SU-DHL-6 (cell line): Measurements from ENCODE around the gene TMEM232.

ENCODE experiments used
- H2AFZ ChIP-seq: fragments of 200-600 bp; sonication (generic); 2 replicates; pipeline ENCODE4 v1.6.1; 2014; ENCODE audit warnings: low read depth, mild to moderate bottlenecking, moderate library complexity, mixed read lengths, antibody characterized with exemption, low read length; ENCODE audit not compliant: severe bottlenecking
- H3F3A ChIP-seq: fragments of 200-600 bp; shearing (Covaris generic); 2 replicates; pipeline ENCODE4 v1.6.0; 2016; ENCODE audit warnings: antibody characterized with exemption, mild to moderate bottlenecking; ENCODE audit not compliant: insufficient read depth
- H3K27ac ChIP-seq: fragments of 200-600 bp; sonication (generic); 2 replicates; pipeline ENCODE4 v1.5.1; 2016; ENCODE audit warnings: low read depth, mild to moderate bottlenecking, low read length, moderate library complexity, mixed read lengths
- H3K27me3 ChIP-seq: fragments of 200-600 bp; sonication (generic), shearing (Covaris generic); 2 replicates; pipeline ENCODE4 v1.6.0; 2014; ENCODE audit warnings: mild to moderate bottlenecking, low read length
- H3K36me3 ChIP-seq: fragments of 200-600 bp; sonication (generic); 2 replicates; pipeline ENCODE4 v1.6.1; 2014; ENCODE audit warnings: mild to moderate bottlenecking, low read length, mixed read lengths
- H3K4me2 ChIP-seq: fragments of 300-600, 200-600 bp; shearing (Covaris generic), sonication (generic); 2 replicates; pipeline ENCODE4 v1.6.0; 2014; ENCODE audit warnings: low read length, low read depth, mild to moderate bottlenecking; ENCODE audit not compliant: poor library complexity, severe bottlenecking
- H3K4me3 ChIP-seq: fragments of 200-600 bp; sonication (generic); 2 replicates; pipeline ENCODE4 v1.5.1; 2014; ENCODE audit warnings: antibody characterized with exemption, low read length, mild to moderate bottlenecking, mixed read lengths; ENCODE audit not compliant: insufficient read depth, poor library complexity, severe bottlenecking
- H3K79me2 ChIP-seq: fragments of 200-600 bp; sonication (generic); 2 replicates; pipeline ENCODE4 v1.6.1; 2014; ENCODE audit warnings: mild to moderate bottlenecking, low read length, moderate library complexity; ENCODE audit not compliant: insufficient read depth
- H3K9ac ChIP-seq: fragments of 200-600 bp; sonication (generic); 2 replicates; pipeline ENCODE4 v1.7.0; 2014; ENCODE audit warnings: mild to moderate bottlenecking, low read length
- H3K9me2 ChIP-seq: fragments of 200-600 bp; sonication (generic); replicated peaks from 2 replicates; pipeline ENCODE4 v1.6.1; 2014; ENCODE audit warnings: low read length; ENCODE audit not compliant: insufficient read depth
- H3K9me3 ChIP-seq: fragments of 200-600 bp; sonication (generic); 2 replicates; pipeline ENCODE4 v1.6.1; 2014; ENCODE audit warnings: low read length, mixed read lengths; ENCODE audit not compliant: insufficient read depth
- H4K20me1 ChIP-seq: fragments of 200-600 bp; sonication (generic); 2 replicates; pipeline ENCODE4 v1.6.1; 2014; ENCODE audit warnings: low read depth, mild to moderate bottlenecking, antibody characterized with exemption, low read length, moderate library complexity, mixed read lengths
- EZH2phosphoT487 ChIP-seq: fragments of 200-600 bp; sonication (generic), shearing (Covaris generic); conservative IDR thresholded peaks from 2 replicates; pipeline ENCODE4 v1.6.1; 2018; ENCODE audit warnings: mild to moderate bottlenecking, antibody characterized with exemption, low read length, moderate library complexity, mixed read lengths
- TF ChIP-seq, protein P1 (sequence below): fragments of 200-600 bp; sonication (generic); IDR thresholded peaks from one replicate; pipeline ENCODE4 v1.5.1; 2017; ENCODE audit warnings: antibody characterized with exemption, mild to moderate bottlenecking, low read length, moderate library complexity; ENCODE audit not compliant: insufficient read depth, poor library complexity, severe bottlenecking

Gene TMEM232

DNA sequence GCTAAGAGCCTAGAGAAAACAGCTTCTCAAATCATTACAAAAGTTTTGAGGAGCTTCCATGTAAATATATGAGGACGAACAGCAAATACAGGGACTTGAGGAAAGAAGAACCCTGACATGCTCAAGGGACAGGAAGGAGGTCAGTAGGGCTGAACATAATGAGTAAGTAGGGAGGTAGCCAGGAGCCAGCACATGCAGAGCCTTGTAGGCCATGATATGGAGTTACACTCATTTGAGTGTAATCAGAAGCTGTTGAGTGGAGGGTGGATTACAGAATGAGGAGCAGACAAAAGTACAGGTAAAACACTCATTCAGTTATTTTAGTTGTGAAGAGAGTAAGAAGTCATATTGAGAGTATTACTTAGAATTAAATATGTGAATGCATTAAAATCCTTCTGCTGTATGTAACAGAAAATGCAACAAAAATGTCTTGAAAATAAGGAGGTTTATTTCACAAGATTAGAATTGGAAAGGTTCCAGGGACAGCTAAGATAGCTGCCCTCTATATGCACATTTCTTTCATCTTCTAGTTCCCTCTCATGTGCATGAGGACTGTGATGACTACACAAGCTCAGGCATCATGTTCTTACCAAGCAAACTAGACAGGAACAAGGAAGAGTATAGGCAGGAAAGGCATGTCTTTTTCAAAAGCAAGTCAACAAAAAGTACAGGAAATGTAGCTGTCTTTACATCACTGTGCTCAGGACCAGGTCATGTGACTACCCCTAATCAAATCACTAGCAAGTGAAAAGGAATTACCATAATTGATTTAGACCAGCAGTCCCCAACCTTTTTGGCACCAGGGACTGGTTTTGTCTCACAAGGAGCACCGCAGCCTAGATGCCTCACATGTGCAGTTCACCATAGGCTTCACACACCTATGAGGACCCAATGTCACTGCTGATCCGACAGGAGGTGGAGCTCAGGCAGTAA, 87.2 kb downstream of the TMEM232 start:
- Histone ChIP-seq H3K4me3 (no peak overlapping the region), H3K79me2 (no peaks in the 10 kb centered on the region), H3F3A (no peaks in the 10 kb centered on the region), H3K9ac (no peak overlapping the region), H3K9me2 (no peaks in the 10 kb centered on the region), H3K9me3 (no peaks in the 10 kb centered on the region), H3K4me2 (no peak overlapping the region), H3K27ac (no peak overlapping the region), H3K27me3 (no peaks in the 10 kb centered on the region), H3K36me3 (no peaks in the 10 kb centered on the region), H4K20me1 (no peaks in the 10 kb centered on the region), H2AFZ (no peak overlapping the region)
- TF ChIP-seq, protein P1, sequence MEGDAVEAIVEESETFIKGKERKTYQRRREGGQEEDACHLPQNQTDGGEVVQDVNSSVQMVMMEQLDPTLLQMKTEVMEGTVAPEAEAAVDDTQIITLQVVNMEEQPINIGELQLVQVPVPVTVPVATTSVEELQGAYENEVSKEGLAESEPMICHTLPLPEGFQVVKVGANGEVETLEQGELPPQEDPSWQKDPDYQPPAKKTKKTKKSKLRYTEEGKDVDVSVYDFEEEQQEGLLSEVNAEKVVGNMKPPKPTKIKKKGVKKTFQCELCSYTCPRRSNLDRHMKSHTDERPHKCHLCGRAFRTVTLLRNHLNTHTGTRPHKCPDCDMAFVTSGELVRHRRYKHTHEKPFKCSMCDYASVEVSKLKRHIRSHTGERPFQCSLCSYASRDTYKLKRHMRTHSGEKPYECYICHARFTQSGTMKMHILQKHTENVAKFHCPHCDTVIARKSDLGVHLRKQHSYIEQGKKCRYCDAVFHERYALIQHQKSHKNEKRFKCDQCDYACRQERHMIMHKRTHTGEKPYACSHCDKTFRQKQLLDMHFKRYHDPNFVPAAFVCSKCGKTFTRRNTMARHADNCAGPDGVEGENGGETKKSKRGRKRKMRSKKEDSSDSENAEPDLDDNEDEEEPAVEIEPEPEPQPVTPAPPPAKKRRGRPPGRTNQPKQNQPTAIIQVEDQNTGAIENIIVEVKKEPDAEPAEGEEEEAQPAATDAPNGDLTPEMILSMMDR: no peak
- TF ChIP-seq EZH2phosphoT487: no peak

DNA sequence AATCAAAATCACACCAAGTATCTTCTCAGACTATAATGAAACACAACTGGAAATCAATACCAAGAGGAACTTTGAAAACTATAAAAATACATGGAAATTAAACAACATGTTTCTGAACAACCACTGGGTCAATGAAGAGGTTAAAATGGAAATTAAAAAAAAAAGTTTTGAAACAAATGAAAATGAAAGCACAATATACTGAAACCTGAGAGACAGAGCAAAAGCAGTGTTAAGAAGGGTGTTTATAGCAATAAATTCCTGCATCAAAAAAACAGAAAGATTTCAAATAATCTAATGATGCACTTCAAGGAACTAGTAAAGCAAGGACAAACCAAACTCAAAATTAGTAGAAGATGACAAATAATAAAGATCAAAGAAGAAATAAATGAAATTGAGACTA, 92.0 kb downstream of the TMEM232 start:
- H3K9me2 ChIP-seq: no peaks in the 10 kb centered on the region
- H3K4me2 ChIP-seq: no peak overlapping the region
- H3K4me3 ChIP-seq: no peak overlapping the region
- no peaks in the 10 kb centered on the region for H3K79me2 ChIP-seq
- no peaks in the 10 kb centered on the region for H3K36me3 ChIP-seq
- no peak overlapping the region for H3K9ac ChIP-seq
- H3F3A ChIP-seq: no peaks in the 10 kb centered on the region
- TF ChIP-seq, protein P1: no peak
- TF ChIP-seq EZH2phosphoT487: no peak
- no peaks in the 10 kb centered on the region for H3K27me3 ChIP-seq
- no peak overlapping the region for H3K27ac ChIP-seq
- no peaks in the 10 kb centered on the region for H3K9me3 ChIP-seq
- H4K20me1 ChIP-seq: no peaks in the 10 kb centered on the region
- no peak overlapping the region for H2AFZ ChIP-seq

DNA sequence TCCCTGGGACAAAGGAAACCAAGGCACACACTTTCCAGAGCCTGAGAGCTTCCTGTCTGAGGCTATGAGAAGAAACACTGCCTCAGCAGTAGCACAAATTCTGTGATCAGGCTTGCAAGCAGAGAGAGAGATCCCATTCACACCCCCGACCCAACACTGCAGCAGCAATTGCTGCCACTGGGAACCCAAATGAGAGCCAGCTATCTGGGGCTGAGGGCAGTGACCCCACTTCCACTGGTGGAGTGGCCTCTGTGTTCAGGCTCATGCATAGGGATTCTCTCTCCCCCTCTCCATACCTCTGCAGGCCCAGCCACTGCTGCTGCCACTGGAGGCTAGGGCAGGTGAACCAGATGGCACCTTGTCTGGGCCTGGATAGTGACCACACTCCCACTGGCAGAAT, 95.2 kb downstream of the TMEM232 start:
- H3K9me2 ChIP-seq: no peaks in the 10 kb centered on the region
- H2AFZ ChIP-seq: no peak overlapping the region
- H3K27me3 ChIP-seq: no peaks in the 10 kb centered on the region
- H3K36me3 ChIP-seq: no peaks in the 10 kb centered on the region
- no peak overlapping the region for H3K9ac ChIP-seq
- no peak overlapping the region for H3K4me3 ChIP-seq
- H3K79me2 ChIP-seq: no peaks in the 10 kb centered on the region
- no peaks in the 10 kb centered on the region for H3F3A ChIP-seq
- H3K9me3 ChIP-seq: no peaks in the 10 kb centered on the region
- no peaks in the 10 kb centered on the region for H4K20me1 ChIP-seq
- no peak for TF ChIP-seq EZH2phosphoT487
- H3K27ac ChIP-seq: no peak overlapping the region
- no peak overlapping the region for H3K4me2 ChIP-seq

DNA sequence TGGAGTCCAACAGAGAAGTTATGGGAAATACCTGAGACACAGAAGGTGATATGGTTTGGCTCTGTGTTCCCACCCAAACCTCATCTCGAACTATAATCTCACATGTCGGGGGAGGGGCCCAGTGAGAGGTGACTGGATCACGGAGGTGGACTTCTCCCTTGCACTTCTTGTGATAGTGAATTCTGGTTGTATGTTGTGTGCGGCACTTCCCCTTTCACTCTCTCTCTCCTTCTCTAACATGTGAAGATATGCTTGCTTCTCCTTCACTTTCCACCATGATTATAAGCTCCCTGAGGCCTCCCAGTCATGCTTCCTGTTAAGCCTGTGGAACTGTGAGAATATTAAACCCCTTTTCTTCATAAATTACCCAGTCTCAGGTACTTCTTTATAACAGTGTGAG, 96.1 kb downstream of the TMEM232 start:
- Histone ChIP-seq H3K4me2 (no peak overlapping the region), H3F3A (no peaks in the 10 kb centered on the region), H3K79me2 (no peaks in the 10 kb centered on the region), H3K9ac (no peak overlapping the region), H2AFZ (no peak overlapping the region), H3K9me2 (no peaks in the 10 kb centered on the region), H3K4me3 (no peak overlapping the region), H3K9me3 (no peaks in the 10 kb centered on the region), H3K36me3 (no peaks in the 10 kb centered on the region), H4K20me1 (no peaks in the 10 kb centered on the region), H3K27ac (no peak overlapping the region), H3K27me3 (no peaks in the 10 kb centered on the region)
- TF ChIP-seq, protein P1: no peak
- TF ChIP-seq EZH2phosphoT487: no peak
